SK-N-SH (cell line): ENCODE data around the gene OPA3. TPM values are rescaled to one million over a fixed set of nuclear protein-coding genes. Genes with fewer than 3 reads are reported as not detected.

Source experiments
- CTCF ChIA-PET: fragments of 300-600, 350-600 bp; formaldehyde crosslinking; extraction: SDS; loops from one replicate; lab custom pipeline; 2021; lab: Yijun Ruan, JAX
- POLR2A ChIA-PET: fragments of 350-600 bp; sonication (Branson Sonifier 250); formaldehyde crosslinking; extraction: SDS; loops from one replicate; lab custom pipeline; 2020; ENCODE audit warnings: antibody characterized with exemption, inconsistent platforms; lab: Yijun Ruan, JAX
- DNase-seq: peaks from one replicate; pipeline ENCODE4 v3.0.0; 2012
- H2AFZ ChIP-seq: fragments of 200-600 bp; sonication (generic); 2 replicates; pipeline ENCODE4 v1.8.1; 2016; ENCODE audit warnings: antibody characterized with exemption, mild to moderate bottlenecking, low read depth
- H3F3A ChIP-seq: fragments of 200-600 bp; sonication (generic); replicated peaks from 2 replicates; pipeline ENCODE3; 2016; ENCODE audit warnings: antibody characterized with exemption, mild to moderate bottlenecking; ENCODE audit not compliant: insufficient read depth
- H3K27ac ChIP-seq, 2 experiments: fragments of 200-500 bp in 1 of 2; fragments of 200-600 bp in 1 of 2; sonication (Bioruptor generic) in 1 of 2; sonication (generic), shearing (Covaris generic) in 1 of 2; 2 replicates each; pipeline versions ENCODE4 v1.5.1 to v1.6.1; 2014 to 2016; ENCODE audit warnings: low read depth in 2 of 2, inconsistent platforms in 1 of 2, low read length in 1 of 2, mild to moderate bottlenecking in 1 of 2, mixed read lengths in 1 of 2
- H3K27me3 ChIP-seq: fragments of 200-600 bp; sonication (generic), shearing (Covaris generic); 2 replicates; pipeline ENCODE4 v1.6.1; 2016; ENCODE audit warnings: mixed run types; ENCODE audit not compliant: insufficient read depth
- H3K36me3 ChIP-seq, 2 experiments: fragments of 200-500 bp in 1 of 2; fragments of 200-600 bp in 1 of 2; sonication (Bioruptor generic) in 1 of 2; sonication (generic) in 1 of 2; replicated peaks in 1 of 2; 2 replicates each; pipeline versions ENCODE3 to v1.5.1; 2014 to 2016; ENCODE audit warnings: low read length in 1 of 2, mild to moderate bottlenecking in 1 of 2; ENCODE audit not compliant: insufficient read depth in 2 of 2, control insufficient read depth in 1 of 2
- H3K4me1 ChIP-seq, 2 experiments: fragments of 200-500 bp in 1 of 2; fragments of 200-600 bp in 1 of 2; sonication (Bioruptor generic) in 1 of 2; sonication (generic), shearing (Covaris generic) in 1 of 2; 2 replicates each; pipeline versions ENCODE4 v1.5.1 to v1.6.1; 2014 to 2016; ENCODE audit warnings: low read depth in 1 of 2, low read length in 1 of 2, mixed run types in 1 of 2; ENCODE audit not compliant: insufficient read depth in 2 of 2, control insufficient read depth in 1 of 2
- H3K4me2 ChIP-seq: fragments of 200-600 bp; sonication (generic), shearing (Covaris generic); 2 replicates; pipeline ENCODE4 v1.6.1; 2017; ENCODE audit warnings: mixed run types
- H3K4me3 ChIP-seq, 2 experiments: fragments of 200-500 bp in 1 of 2; fragments of 200-600 bp in 1 of 2; sonication (Bioruptor generic) in 1 of 2; sonication (generic), shearing (Covaris generic) in 1 of 2; 2 replicates each; pipeline versions ENCODE4 v1.5.1 to v1.8.1; 2014 to 2016; ENCODE audit warnings: low read depth in 2 of 2, inconsistent platforms in 1 of 2, low read length in 1 of 2, mild to moderate bottlenecking in 1 of 2, mixed read lengths in 1 of 2, moderate library complexity in 1 of 2
- H3K79me2 ChIP-seq: fragments of 200-600 bp; sonication (generic); 2 replicates; pipeline ENCODE4 v1.8.1; 2017; ENCODE audit warnings: mild to moderate bottlenecking; ENCODE audit not compliant: insufficient read depth
- H3K9ac ChIP-seq: fragments of 200-600 bp; sonication (generic); 2 replicates; pipeline ENCODE4 v1.6.1; 2017; ENCODE audit warnings: mixed run types
- H3K9me2 ChIP-seq: fragments of 200-600 bp; sonication (generic); 2 replicates; pipeline ENCODE4 v1.6.1; 2017; ENCODE audit warnings: mixed run types
- H3K9me3 ChIP-seq: fragments of 200-600 bp; sonication (generic); 2 replicates; pipeline ENCODE4 v1.6.1; 2017; ENCODE audit warnings: mixed run types, mild to moderate bottlenecking, moderate library complexity
- H4K20me1 ChIP-seq: fragments of 200-600 bp; sonication (generic); 2 replicates; pipeline ENCODE4 v1.6.1; 2017; ENCODE audit warnings: mild to moderate bottlenecking, mixed run types; ENCODE audit not compliant: insufficient read depth
- CHD2 ChIP-seq: fragments of 150-350 bp; IDR thresholded peaks from 2 replicates; pipeline ENCODE4 v1.6.1; 2018; ENCODE audit warnings: low read length; ENCODE audit not compliant: partially characterized antibody
- EZH2phosphoT487 ChIP-seq: fragments of 200-600 bp; sonication (generic); IDR thresholded peaks from 2 replicates; pipeline ENCODE4 v1.6.1; 2017; ENCODE audit warnings: low read depth, mixed run types, mild to moderate bottlenecking, antibody characterized with exemption, moderate library complexity, borderline replicate concordance
- FOXM1 ChIP-seq: IDR thresholded peaks from 2 replicates; pipeline ENCODE4 v1.4.0; 2012; ENCODE audit warnings: low read depth, mild to moderate bottlenecking
- RAD21 ChIP-seq: IDR thresholded peaks from 2 replicates; pipeline ENCODE4 v1.6.1; 2012; ENCODE audit warnings: mild to moderate bottlenecking, low read length
- REST ChIP-seq: IDR thresholded peaks from 2 replicates; pipeline ENCODE4 v1.6.1; 2012; ENCODE audit warnings: mild to moderate bottlenecking, low read depth, low read length, moderate library complexity
- SMC3 ChIP-seq: IDR thresholded peaks from 2 replicates; pipeline ENCODE4 v1.6.1; 2012; ENCODE audit warnings: low read depth, low read length, improper control_type of control experiment
- YY1 ChIP-seq: IDR thresholded peaks from 2 replicates; pipeline ENCODE4 v1.4.0; 2012; ENCODE audit warnings: low read depth, mild to moderate bottlenecking
- WGBS: methylation state at CpG from one replicate; pipeline ENCODE4 v1.1.6; 2017; ENCODE audit warnings: low lambda C conversion rate; 5-methylcytosine and 5-hydroxymethylcytosine counted together
- polyA plus RNA-seq, 3 experiments: library from polyadenylated mRNA; depleted of rRNA; stranded (reverse); fragments of >200 nt; gene quantifications; 2 replicates each; pipeline ENCODE4 v1.2.3, GENCODE V29; 2012
- TF ChIP-seq, protein P1 (sequence below): fragments of 150-350 bp; IDR thresholded peaks from 2 replicates; pipeline ENCODE4 v1.6.1; 2016; ENCODE audit warnings: mild to moderate bottlenecking, low read depth, low read length

OPA3 gene
- polyA plus RNA-seq, 1 of the 3 experiments (the other 2 are of a cell fraction), result 10.0 TPM

- peak; percentile 65 for DNase-seq
- Histone ChIP-seq H3K4me1 (peaks cover 6 to 12% of the 10 kb centered on the region in 2 experiments; a peak in 2 of 4 replicates), H2AFZ (no peak overlapping the region; the same call in 1 of the 2 replicates), H4K20me1 (peaks cover 32% of the 10 kb centered on the region), H3K27ac (peak overlapping the region; percentile 60 to 88; a peak in 3 of 4 replicates), H3K4me3 (peak overlapping the region; percentile 74 to 98), H3F3A (peaks cover 18% of the 10 kb centered on the region), H3K79me2 (peaks cover 65% of the 10 kb centered on the region), H3K27me3 (no peaks in the 10 kb centered on the region), H3K4me2 (peak overlapping the region; percentile 100), H3K9me3 (no peaks in the 10 kb centered on the region), H3K36me3 (peaks cover 0 to 4% of the 10 kb centered on the region in 2 experiments), H3K9me2 (no peaks in the 10 kb centered on the region), H3K9ac (peak overlapping the region; percentile 92)
- CTCF ChIA-PET, result interaction anchor here (1.0 to 2.6 kb wide), 7 partner anchors 9 to 134 kb away, joined by 3 to 11 read pairs (median 4); partner anchors contain the start of gene FOSB
- WGBS, result 2% methylated on average over 10 of the region's 26 CpGs
- POLR2A ChIA-PET, result interaction anchor here (1.0 kb wide), 1 partner anchor 12 kb away, joined by 4 read pairs; no protein-coding TSS in a partner anchor
- TF ChIP-seq FOXM1, result no peak
- TF ChIP-seq SMC3, result no peak
- peak; percentile 15 for TF ChIP-seq CHD2
These were observed 76.2 kb downstream of the OPA3 start for GRCh38 chr19:45508417-45508860.

DNA sequence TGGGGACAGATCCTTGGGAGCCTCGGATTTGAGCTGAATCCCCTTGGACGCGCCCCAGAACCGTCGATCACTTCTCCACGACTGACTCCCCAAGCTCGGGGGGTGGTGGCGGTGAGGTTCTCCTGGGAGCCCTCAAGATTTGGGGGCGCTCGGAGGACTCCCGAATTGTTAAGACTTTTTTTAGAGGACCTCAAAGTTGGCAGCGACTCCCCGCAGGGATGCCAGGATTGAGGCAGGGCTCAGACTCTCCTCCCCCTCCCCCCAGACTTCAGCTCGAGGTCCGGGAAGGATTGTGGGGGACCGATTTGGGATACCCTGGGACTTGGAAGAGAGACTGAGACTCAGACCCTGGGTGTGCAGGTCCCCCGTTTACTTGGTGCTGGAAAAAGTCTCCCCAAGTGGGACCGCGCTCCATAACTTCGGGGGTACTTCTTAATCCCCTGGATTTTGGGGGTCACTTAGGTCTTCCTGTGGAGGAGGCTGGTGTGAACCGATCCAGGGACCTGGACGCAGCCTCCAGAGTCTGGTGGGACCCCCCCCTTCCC lies 76.7 kb downstream of the OPA3 start:
- H3F3A ChIP-seq, result peaks cover 18% of the 10 kb centered on the region
- H3K9ac ChIP-seq, result peak overlapping the region; percentile 92
- DNase-seq, result no peak
- H3K79me2 ChIP-seq, result peaks cover 60% of the 10 kb centered on the region
- no peaks in the 10 kb centered on the region for H3K9me3 ChIP-seq
- POLR2A ChIA-PET, result interaction anchor here (1.0 kb wide), 1 partner anchor 12 kb away, joined by 4 read pairs; no protein-coding TSS in a partner anchor
- H3K9me2 ChIP-seq, result no peaks in the 10 kb centered on the region
- peak overlapping the region; percentile 100 for H3K4me2 ChIP-seq
- peaks cover 6 to 12% of the 10 kb centered on the region in 2 experiments; a peak in 2 of 4 replicates for H3K4me1 ChIP-seq
- peak overlapping the region; percentile 60 to 88; a peak in 3 of 4 replicates for H3K27ac ChIP-seq
- peak overlapping the region; percentile 74 to 98 for H3K4me3 ChIP-seq
- TF ChIP-seq EZH2phosphoT487 (no peak), RAD21 (no peak), REST (no peak), FOXM1 (no peak), YY1 (0 out of 2 replicates have a peak, but pooled peaks have one; percentile 9)
- TF ChIP-seq, protein P1, sequence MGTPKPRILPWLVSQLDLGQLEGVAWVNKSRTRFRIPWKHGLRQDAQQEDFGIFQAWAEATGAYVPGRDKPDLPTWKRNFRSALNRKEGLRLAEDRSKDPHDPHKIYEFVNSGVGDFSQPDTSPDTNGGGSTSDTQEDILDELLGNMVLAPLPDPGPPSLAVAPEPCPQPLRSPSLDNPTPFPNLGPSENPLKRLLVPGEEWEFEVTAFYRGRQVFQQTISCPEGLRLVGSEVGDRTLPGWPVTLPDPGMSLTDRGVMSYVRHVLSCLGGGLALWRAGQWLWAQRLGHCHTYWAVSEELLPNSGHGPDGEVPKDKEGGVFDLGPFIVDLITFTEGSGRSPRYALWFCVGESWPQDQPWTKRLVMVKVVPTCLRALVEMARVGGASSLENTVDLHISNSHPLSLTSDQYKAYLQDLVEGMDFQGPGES, result no peak
- H3K27me3 ChIP-seq, result no peaks in the 10 kb centered on the region
- WGBS, result 0% methylated on average over 13 of the region's 22 CpGs
- no peak overlapping the region for H2AFZ ChIP-seq
- H3K36me3 ChIP-seq, result peaks cover 0 to 4% of the 10 kb centered on the region in 2 experiments
- CTCF ChIA-PET, result interaction anchor here (0.8 to 2.6 kb wide), 8 partner anchors 8 to 135 kb away, joined by 3 to 11 read pairs (median 4); partner anchors contain the start of gene FOSB
- H4K20me1 ChIP-seq, result peaks cover 27% of the 10 kb centered on the region
